Suprapubic skin (tissue), 4 donors: ENCODE data around the gene ALLC. TPM values are rescaled to one million over a fixed set of nuclear protein-coding genes. Genes with fewer than 3 reads are reported as not detected.

ENCODE experiments used
- DNase-seq, 2 donors: peaks; one replicate each; pipeline ENCODE4 v3.0.0-alpha.2; 2019; ENCODE audit warnings: low spot score in 2 of 2
- H3K27ac ChIP-seq: fragments of 200-600 bp; sonication (generic); one replicate; pipeline ENCODE4 v1.5.1; 2019
- H3K27me3 ChIP-seq: fragments of 200-600 bp; sonication (generic); one replicate; pipeline ENCODE4 v1.5.1; 2019
- H3K36me3 ChIP-seq: fragments of 200-600 bp; sonication (generic); one replicate; pipeline ENCODE4 v1.5.1; 2019
- H3K4me1 ChIP-seq: fragments of 200-600 bp; sonication (generic); one replicate; pipeline ENCODE4 v1.5.1; 2019
- H3K4me3 ChIP-seq: fragments of 200-600 bp; sonication (generic); one replicate; pipeline ENCODE4 v1.5.1; 2019; ENCODE audit warnings: mild to moderate bottlenecking
- H3K9me3 ChIP-seq: fragments of 200-600 bp; sonication (generic); one replicate; pipeline ENCODE4 v1.5.1; 2019
- EP300 ChIP-seq: sonication (generic); formaldehyde crosslinking; IDR thresholded peaks from one replicate; pipeline ENCODE4 v1.6.1; 2017; ENCODE audit warnings: antibody characterized with exemption
- POLR2A ChIP-seq, 2 donors: fragments of 450-650 bp; IDR thresholded peaks; one replicate each; pipeline ENCODE4 v1.6.1; 2017; ENCODE audit warnings: antibody characterized with exemption in 2 of 2, mild to moderate bottlenecking in 2 of 2, moderate library complexity in 2 of 2
- POLR2AphosphoS5 ChIP-seq, 3 donors: sonication (generic); formaldehyde crosslinking; IDR thresholded peaks; one replicate each; pipeline ENCODE4 v1.6.1; 2017; ENCODE audit warnings: antibody characterized with exemption in 3 of 3
- WGBS: methylation state at CpG from one replicate; pipeline ENCODE4 v1.1.5; 2018; 5-methylcytosine and 5-hydroxymethylcytosine counted together
- total RNA-seq, 4 donors: library from RNA; depleted of rRNA; stranded (reverse); fragments of >200 nt; gene quantifications; one replicate each; pipeline ENCODE4 v1.1.0, GENCODE V29; 2016
- TF ChIP-seq, protein P1 (sequence below), 2 donors: fragments of 200-600 bp in 1 of 2; fragments of 450-650 bp in 1 of 2; sonication (generic) in 1 of 2; IDR thresholded peaks; one replicate each; pipeline ENCODE4 v1.5.1; 2016 to 2019; ENCODE audit warnings: antibody characterized with exemption in 2 of 2, mild to moderate bottlenecking in 1 of 2, moderate library complexity in 1 of 2

Gene ALLC
- total RNA-seq, 4 donors from 2014 or later = not detected

DNA sequence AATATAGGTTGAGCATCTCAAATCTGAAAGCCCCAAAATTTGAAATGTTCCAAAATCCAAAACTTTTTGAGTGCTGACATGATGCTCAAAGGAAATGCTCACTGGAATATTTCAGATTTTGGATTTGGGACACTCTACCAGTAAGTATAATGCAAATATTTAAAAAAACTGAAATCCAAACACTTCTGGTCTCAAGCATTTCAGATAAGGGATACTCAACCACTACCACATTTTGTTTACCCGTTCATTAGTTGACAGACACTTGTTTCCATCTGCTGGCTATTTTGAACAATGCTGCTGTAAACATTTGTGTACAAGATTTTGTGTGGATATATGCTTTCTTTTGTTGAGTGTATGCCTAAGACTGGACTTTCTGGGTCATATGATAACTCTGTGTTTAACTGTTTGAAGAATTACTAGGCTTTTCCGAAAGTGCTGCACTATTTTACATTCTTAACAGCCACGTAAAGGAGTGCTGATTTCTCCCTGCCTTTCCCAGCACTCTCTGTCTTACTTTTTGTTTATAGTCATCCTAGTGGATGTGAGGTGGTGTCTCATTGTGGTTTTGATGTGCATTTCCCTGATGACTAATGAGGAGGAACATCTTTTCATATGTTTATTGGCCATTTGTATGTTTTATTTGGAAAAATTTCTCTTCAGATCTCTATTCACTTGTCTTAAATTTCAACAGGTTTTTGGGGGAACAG, 25.9 kb downstream of the ALLC start:
- no peaks in the 10 kb centered on the region for H3K4me1 ChIP-seq
- no peaks in the 10 kb centered on the region for H3K27me3 ChIP-seq
- no peaks in the 10 kb centered on the region for H3K9me3 ChIP-seq
- no peak for DNase-seq
- H3K27ac ChIP-seq = no peak overlapping the region
- TF ChIP-seq, protein P1, sequence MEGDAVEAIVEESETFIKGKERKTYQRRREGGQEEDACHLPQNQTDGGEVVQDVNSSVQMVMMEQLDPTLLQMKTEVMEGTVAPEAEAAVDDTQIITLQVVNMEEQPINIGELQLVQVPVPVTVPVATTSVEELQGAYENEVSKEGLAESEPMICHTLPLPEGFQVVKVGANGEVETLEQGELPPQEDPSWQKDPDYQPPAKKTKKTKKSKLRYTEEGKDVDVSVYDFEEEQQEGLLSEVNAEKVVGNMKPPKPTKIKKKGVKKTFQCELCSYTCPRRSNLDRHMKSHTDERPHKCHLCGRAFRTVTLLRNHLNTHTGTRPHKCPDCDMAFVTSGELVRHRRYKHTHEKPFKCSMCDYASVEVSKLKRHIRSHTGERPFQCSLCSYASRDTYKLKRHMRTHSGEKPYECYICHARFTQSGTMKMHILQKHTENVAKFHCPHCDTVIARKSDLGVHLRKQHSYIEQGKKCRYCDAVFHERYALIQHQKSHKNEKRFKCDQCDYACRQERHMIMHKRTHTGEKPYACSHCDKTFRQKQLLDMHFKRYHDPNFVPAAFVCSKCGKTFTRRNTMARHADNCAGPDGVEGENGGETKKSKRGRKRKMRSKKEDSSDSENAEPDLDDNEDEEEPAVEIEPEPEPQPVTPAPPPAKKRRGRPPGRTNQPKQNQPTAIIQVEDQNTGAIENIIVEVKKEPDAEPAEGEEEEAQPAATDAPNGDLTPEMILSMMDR (IDR thresholded peaks at IDR 0.05) = no peak
- TF ChIP-seq POLR2A (IDR thresholded peaks at IDR 0.05) (no peak), EP300 (no peak), POLR2AphosphoS5 (IDR thresholded peaks at IDR 0.05) (no peak)
- H3K4me3 ChIP-seq = no peak overlapping the region
- 69% methylated on average over 3 of the region's 3 CpGs for WGBS
- no peaks in the 10 kb centered on the region for H3K36me3 ChIP-seq

DNA sequence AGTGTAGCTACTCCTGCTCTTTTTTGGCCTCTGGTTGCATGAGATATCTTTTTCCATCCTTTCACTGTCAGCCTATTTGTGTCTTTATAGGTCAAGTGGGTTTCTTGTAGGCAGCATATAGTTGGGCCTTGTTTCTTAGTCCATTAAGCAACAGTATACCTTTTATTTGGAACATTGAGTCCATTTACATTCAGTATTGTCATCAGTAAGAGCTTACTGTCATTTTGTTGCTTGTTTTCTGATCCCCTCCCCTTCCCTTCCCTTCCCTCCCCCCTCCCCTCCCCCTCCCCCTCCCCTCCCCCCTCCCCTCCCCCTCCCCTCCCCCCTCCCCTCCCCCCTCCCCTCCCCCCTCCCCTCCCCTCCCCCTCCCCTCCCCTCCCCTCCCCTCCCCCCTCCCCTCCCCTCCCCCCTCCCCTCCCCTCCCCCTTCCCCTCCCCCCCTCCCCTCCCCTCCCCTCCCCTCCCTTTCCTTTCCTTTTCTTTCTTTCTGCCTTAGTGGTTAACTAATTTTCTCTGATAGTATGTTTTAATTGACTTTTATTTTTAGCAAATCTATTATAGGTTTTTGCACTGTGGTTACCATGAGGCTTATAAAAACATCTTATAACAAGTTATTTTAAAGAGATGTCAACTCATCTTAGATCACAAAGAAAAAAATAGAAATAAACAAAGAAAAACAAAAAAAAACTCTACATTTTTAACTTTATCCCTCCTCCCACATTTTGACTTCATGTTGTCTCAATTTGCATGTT, 32.2 kb downstream of the ALLC start:
- no peak overlapping the region for H3K27ac ChIP-seq
- H3K9me3 ChIP-seq = no peaks in the 10 kb centered on the region
- no peak overlapping the region for H3K4me3 ChIP-seq
- peaks cover 5% of the 10 kb centered on the region for H3K27me3 ChIP-seq
- DNase-seq = no peak
- TF ChIP-seq POLR2A (IDR thresholded peaks at IDR 0.05) (no peak), POLR2AphosphoS5 (IDR thresholded peaks at IDR 0.05) (no peak), EP300 (no peak)
- TF ChIP-seq, protein P1 (IDR thresholded peaks at IDR 0.05) = no peak
- H3K36me3 ChIP-seq = no peaks in the 10 kb centered on the region
- H3K4me1 ChIP-seq = no peaks in the 10 kb centered on the region

DNA sequence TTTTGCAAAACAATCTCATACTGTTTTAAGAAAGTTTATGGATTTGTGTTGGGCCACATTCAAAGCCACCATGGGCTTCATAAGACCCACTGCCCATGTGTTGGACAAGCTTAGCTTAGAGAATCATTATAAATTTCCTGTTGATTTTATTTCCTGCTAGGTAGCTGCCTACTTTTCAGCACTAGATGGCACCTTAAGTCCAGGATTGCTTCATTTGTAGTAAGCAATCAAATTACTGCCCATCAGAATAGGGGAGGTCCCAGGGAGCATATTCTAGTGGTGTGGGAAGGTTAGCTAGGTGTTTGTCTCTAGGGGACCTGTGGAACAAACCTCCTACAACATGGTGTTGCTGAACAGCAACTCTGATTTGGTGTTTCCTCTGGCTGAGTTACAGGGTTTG, 34.4 kb downstream of the ALLC start:
- TF ChIP-seq POLR2AphosphoS5 (IDR thresholded peaks at IDR 0.05) (no peak), POLR2A (IDR thresholded peaks at IDR 0.05) (no peak), EP300 (no peak)
- TF ChIP-seq, protein P1 (IDR thresholded peaks at IDR 0.05) = no peak

DNA sequence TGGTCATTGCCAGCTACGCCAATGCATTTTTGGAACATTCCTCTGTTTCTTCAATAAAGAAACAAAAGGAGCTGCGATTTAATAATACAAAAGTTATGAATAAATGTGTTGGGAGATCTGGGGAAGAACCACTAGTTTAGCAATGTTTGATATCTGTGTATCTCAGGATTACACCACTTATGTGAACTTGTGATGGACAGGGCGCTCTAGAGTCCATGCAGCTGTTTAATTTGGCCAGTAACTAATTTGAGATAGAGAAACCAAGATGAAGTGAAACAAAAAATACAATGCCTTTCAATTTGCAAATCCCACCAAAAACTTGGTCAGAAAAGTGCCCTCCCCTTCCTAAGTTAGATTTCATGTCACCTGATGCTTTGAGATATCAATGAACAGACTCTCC, 38.5 kb downstream of the ALLC start:
- no peak for DNase-seq
- no peaks in the 10 kb centered on the region for H3K36me3 ChIP-seq
- H3K4me3 ChIP-seq = no peak overlapping the region
- no peak overlapping the region for H3K27ac ChIP-seq
- TF ChIP-seq, protein P1 (IDR thresholded peaks at IDR 0.05) = no peak
- TF ChIP-seq POLR2A (IDR thresholded peaks at IDR 0.05) = no peak
- TF ChIP-seq POLR2AphosphoS5 (IDR thresholded peaks at IDR 0.05) = no peak
- H3K27me3 ChIP-seq = peaks cover 21% of the 10 kb centered on the region
- no peaks in the 10 kb centered on the region for H3K9me3 ChIP-seq
- H3K4me1 ChIP-seq = no peaks in the 10 kb centered on the region
- WGBS = 84% methylated on average over 3 of the region's 3 CpGs

More for the DNA sequence above, 34.4 kb downstream of the ALLC start:
- no peak for DNase-seq
- Histone ChIP-seq H3K9me3 (no peaks in the 10 kb centered on the region), H3K4me1 (no peaks in the 10 kb centered on the region), H3K36me3 (no peaks in the 10 kb centered on the region), H3K27me3 (peaks cover 10% of the 10 kb centered on the region), H3K4me3 (no peak overlapping the region), H3K27ac (no peak overlapping the region)

DNA sequence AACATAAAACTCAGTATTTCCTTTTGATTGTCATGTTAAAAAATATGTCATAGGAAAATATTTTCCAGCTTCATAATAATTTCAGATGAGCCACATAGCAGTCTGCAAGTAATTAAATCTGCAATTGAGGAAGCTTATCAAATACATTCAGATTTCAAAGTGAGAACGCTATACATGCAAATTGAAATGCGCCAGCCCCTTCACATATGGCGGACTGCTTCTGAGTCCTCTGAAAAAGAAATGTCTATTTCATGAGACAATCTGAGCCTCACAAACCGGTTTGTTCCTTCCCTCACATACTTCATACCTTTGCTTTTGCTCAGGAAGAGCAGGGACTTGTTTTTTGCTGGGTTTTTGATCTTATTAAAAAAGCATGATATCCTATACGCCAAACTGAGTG, 43.1 kb downstream of the ALLC start:
- Histone ChIP-seq H3K36me3 (no peaks in the 10 kb centered on the region), H3K4me1 (peaks cover 10% of the 10 kb centered on the region), H3K9me3 (no peaks in the 10 kb centered on the region), H3K4me3 (no peak overlapping the region), H3K27me3 (peaks cover 41% of the 10 kb centered on the region), H3K27ac (no peak overlapping the region)
- TF ChIP-seq EP300 (no peak), POLR2AphosphoS5 (IDR thresholded peaks at IDR 0.05) (no peak), POLR2A (IDR thresholded peaks at IDR 0.05) (no peak)
- TF ChIP-seq, protein P1 (IDR thresholded peaks at IDR 0.05) = no peak
- no peak for DNase-seq
- 53% methylated on average over 5 of the region's 5 CpGs for WGBS
